HG02798 (cell line): Measurements from ENCODE around the gene FAM83D.
"Not testable (repeated sequence)": the region's sequence is repeated elsewhere in the genome, so short reads cannot be mapped to it uniquely, and the experiment has no call there.

ENCODE experiments used
- ATAC-seq: cut with Tn5 transposase; IDR thresholded peaks from one replicate; pipeline ENCODE4 v1.9.1; 2021; ENCODE audit warnings: mild to moderate bottlenecking; ENCODE audit not compliant: unreplicated experiment, poor library complexity

FAM83D gene

DNA sequence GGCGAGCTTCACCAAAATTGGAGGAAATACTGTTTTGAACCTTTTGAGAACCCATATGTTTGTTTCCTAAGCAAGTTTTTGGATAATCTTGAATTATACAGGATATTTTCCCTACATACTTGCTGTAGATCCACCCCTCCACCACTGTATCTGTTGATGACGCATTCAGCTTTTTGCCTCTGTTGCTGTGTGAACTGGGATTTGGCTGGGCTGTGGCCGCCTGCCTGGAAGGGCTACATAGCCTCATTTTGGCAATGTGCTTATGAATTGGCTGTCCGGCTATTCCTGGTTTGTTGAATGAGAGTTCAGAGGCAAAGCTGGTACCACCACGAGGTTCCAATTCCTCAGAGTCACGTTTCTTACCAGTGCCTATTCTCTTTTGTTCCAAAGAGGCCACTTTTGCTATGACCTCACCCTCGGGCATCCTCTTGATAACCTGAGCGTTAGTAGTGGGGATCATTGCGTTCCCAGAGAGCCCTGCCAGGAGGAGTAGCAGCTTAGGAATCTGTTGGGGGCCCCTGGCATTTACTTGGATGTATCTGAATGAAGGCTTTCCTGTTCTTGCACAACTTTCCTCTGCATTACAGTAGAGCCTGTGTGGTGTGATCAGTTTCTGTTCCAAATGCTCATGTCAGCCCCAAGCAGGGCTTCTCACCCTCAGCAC is 6.4 kb downstream of the FAM83D start:
- no peak for ATAC-seq

DNA sequence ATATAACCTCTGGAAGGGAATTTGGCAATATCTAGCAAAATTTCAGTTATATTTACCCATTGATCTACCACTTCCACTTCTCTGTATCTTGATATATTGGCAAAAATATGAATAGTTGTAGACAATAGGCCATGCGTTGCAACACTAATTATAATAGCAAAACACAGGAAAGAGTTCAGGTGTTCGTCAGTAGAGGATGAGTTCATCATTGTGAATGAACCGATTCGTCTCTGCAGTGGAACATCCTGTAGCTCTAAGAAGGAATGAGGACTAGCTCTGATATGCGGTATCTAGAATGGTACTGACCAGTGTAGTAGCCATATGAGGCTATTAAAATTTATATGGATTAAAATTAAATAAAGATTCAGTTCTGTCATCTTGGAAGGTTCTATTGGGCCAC is 8.3 kb downstream of the FAM83D start:
- ATAC-seq, result no peak

DNA sequence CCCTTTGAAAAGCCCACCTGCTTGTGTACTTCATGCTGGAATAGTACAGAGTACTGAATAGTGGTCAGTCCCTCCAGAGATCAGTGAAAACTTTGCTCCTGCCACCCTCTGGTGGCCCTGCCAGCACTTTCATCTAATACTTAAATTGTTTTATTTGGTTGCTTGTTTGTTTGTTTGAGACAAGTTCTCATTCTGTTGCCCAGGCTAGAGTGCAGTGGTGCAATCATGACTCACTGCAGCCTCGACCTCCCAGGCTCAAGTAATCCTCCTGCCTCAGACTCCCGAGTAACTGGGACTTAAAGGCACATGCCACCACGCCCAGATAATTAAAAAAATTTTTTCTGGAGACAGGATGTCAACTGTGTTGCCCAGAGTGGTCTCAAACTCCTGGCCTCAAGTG is 9.1 kb downstream of the FAM83D start:
- ATAC-seq, result no peak

DNA sequence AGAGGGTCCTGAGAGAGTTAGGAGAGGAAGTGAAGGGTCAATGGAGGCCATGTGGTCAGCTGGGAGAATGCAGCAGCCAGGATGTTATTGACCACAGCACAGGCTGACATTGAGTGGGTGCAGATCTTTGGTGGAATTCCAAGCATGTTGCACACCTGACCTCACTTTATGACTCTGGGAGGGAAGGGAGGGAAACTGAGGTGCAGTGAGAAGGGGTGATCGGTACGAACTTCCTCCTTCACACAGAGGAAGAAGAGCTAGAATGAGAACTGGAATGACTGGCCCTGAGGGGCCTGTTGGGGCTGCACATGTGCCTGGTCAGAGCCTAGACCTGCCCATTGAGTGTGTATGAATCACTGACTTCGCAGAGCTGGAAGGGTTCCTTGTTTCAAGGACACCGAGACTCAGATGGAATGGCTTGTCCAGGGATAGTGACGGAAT is 9.8 kb downstream of the FAM83D start:
- no peak for ATAC-seq

DNA sequence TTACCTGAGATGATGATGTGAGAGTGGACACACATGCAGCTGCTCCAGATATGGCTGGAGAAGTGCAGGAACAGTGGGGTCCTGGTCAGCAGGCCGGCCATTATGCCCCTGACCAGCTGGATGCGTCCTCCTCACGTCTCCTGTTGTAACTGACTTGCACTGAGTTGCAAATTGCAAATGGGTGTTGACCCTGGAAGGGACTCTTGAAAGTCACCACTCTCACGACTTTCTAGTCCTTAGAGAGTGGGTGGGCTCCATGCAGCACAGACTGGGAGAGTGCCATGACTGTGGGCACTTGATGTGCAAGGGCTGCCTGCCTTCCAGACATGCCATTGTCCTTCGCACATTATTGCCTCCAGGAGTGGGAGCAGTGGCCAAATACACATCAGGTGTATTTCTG is 10.8 kb downstream of the FAM83D start:
- ATAC-seq, result no peak

DNA sequence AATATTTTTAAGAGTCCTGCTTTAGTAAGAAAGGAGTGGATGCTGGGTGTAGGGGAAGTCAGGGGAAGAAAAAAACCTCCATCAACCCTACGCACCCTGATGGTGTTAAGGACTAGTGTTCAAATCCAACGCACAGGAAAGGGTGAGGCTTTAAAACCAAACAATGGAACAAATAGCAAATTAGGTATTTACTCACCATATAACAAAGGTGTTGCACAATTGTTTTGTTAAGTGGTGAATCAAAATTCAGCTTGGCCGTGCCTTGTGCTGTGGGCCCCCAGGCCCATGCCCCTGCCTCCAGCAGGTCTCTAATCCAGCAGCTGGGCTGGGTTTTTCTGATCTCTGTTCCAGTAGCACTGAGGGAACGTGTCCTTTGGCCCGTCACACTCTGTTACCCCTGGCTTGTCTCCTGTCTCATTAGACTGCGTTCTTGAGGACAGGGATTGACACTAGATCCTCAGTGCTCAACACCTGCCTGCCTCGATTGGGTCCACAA is 11.8 kb downstream of the FAM83D start:
- no peak for ATAC-seq

DNA sequence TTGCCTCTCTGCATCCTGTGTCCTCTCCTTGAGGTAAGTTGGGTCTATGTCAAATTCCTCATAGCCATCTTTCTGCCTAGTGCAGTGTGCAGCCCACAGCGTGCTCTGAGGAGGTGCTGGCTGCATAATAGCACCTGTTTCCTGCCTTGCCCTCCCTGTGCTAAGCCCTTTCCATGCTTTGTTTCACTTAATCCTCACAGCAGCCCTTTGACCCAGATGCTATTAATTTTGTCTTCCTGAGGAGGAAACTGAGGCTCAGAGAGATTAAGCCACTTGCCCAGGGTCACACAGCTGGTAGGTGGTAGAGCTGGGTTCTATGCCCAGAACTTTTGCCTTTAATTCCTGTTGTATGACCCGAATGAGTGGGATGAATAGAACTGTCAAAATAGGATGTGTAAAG is 13.5 kb downstream of the FAM83D start:
- no peak for ATAC-seq

DNA sequence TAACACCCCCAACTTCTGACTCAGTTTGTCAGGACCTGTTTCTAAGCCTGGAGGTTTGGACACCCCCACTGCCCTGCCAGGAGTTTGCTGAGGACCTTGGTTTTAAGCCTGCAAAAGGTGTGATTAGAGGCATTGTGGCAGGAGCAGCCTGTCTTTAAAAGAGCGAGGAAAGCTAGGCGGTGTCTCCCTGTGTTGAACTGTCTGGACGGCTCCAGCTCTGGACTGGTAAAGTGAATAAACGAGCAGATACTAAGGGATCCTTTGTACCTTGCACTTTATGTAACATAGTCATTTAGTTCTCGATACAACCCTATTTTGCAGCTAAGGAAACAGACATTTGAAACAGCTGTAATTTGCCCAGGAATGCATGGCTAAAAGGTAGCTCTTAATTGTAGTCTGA is 14.4 kb downstream of the FAM83D start:
- ATAC-seq, result no peak

DNA sequence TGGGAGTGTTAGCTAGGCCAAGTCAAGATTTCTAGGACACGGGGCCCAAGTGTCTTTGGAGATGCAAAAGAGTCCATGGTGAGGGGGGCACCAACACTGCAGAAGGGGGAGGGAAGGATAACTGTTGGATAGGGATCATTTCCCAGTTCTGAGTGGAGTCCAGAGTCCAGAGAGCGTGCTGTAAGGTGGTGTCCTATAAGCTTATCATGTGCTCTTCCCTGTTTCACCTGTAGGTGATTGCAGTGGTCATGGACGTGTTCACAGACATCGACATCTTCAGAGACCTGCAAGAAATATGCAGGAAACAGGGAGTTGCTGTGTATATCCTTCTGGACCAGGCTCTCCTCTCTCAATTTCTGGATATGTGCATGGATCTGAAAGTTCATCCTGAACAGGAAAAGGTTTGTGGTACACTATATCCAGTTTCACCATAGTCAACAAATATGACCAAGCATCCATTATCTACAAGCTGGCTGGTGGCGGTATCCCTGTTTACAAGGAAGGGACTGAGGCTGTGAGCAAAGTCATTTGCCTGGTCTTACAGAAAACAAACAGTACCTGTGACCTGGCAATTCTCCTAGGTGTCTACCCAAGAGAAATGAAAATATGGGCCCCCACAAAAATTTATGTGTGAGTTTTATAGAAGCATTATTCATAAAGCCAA is 15.6 kb downstream of the FAM83D start:
- no peak for ATAC-seq

DNA sequence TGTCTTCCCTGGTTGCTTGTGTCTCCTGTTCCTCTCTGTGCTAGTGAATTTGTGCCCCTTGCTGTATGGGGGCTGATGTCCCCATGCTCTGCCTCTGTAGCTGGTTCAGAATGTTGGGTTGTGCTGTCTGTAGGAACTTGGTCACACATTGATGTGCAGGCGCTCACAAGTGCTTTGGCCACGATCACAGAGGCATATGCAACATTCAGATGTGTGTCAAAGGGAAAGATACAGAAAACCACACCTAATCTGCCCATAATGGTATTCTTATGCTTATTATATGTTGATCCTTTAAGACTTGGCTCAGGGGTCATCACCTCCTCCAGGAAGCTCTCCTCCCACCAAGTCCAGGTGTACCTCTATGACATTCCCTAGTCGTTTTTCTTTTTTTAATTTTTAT is 18.8 kb downstream of the FAM83D start:
- ATAC-seq, result no peak

DNA sequence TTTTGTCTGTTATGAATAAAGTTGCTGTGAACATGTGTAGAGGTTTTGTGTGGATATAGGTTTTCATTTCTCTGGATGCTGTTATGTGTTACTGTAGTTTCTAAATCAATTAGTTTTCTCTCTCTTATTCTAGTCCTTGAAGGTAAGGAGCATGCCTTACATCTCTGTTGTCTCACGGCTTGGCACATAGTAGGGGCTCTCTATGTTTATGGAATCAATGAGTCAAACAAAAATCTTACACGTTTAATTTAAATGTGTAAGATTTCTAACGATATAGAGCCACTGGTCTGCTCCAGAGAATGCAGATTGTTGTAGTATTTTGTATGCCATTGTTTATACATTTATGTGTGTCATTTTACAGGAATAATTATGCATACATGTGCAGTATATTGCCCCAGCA is 20.6 kb downstream of the FAM83D start:
- no peak for ATAC-seq

DNA sequence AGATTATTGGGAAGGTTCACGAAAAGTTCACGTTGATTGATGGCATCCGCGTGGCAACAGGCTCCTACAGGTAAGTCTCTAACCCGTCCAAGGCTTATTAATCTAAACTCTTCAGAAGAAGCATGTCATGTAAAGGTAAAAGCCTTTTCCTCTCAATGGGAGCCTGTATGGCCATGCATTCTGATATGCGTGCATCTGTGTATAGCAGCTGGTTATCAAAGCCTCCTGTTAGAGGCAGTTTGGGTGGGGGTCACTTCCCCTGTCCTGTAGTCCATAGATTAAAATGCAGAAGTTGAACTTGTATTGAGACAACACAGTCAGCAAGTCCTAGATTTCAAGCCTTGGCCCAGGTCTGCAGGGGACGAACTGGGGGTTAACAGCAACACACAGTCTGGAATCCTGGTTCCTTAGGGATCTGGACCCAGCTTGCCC is 21.7 kb downstream of the FAM83D start:
- no peak for ATAC-seq

DNA sequence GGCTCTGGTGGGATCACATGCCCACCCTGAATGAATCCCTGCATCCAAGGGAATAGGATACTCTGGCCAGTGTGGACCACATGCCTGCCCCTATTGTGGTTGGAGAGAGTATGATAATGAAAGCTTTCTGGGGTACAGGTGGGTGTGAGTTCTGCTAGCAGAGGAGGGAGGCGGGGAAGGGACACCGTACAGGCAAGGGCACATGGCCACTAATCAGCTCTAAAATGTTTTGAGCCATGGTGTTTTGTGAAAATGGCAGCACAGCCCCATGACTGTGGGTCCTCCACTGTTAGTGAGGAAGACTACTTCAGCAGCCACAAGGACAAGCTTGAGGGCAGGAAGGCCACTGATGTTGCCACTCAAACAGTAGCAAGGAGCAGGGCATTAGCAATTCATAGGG is 24.0 kb downstream of the FAM83D start:
- ATAC-seq, result no peak

DNA sequence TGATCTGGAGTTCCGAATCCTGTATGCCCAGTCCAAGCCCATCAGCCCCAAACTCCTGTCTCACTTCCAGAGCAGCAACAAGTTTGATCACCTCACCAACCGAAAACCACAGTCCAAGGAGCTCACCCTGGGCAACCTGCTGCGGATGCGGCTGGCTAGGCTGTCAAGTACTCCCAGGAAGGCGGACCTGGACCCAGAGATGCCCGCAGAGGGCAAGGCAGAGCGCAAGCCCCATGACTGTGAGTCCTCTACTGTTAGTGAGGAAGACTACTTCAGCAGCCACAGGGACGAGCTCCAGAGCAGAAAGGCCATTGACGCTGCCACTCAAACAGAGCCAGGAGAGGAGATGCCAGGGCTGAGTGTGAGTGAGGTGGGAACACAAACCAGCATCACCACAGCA is 25.4 kb downstream of the FAM83D start:
- ATAC-seq, result no peak

DNA sequence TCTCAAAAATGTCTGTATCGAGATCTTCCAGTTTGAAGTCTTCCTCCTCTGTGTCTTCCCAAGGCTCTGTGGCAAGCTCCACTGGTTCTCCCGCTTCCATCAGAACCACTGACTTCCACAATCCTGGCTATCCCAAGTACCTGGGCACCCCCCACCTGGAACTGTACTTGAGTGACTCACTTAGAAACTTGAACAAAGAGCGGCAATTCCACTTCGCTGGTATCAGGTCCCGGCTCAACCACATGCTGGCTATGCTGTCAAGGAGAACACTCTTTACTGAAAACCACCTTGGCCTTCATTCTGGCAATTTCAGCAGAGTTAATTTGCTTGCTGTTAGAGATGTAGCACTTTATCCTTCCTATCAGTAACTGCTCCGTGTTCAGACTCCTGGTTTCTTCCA is 25.9 kb downstream of the FAM83D start:
- ATAC-seq, result no peak

DNA sequence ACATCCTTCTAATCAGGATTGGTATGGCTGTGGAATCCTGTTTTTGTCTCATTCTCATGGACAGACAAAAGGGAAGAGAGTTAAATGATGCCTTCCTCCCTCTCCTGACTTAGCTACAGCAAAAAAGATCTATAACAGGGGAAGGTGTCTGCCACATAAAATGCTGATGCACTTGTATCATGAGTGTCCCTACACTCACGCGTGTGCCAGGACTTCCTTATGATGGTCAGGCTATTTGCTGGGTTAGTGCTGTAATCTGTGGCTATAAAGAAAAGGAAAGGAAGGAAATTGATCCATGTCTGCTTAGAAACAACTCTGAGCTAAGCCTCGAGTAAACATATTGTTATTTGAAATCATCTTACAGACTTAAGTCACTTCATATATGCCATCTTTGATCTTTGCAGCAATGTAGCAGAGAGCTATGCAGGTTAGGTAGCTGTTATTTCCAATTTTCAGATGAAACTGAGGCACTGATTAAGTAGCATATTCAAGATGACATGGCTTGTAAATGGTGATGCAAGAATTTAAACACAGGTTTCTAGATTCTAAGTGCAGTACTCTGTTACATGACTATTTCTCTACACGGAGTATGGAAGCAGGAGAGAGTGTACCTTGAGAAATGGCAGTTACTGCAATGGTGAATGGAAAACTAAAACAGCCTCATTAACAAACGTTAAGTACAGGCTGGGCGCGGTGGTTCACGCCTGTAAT is 27.6 kb downstream of the FAM83D start:
- no peak for ATAC-seq

DNA sequence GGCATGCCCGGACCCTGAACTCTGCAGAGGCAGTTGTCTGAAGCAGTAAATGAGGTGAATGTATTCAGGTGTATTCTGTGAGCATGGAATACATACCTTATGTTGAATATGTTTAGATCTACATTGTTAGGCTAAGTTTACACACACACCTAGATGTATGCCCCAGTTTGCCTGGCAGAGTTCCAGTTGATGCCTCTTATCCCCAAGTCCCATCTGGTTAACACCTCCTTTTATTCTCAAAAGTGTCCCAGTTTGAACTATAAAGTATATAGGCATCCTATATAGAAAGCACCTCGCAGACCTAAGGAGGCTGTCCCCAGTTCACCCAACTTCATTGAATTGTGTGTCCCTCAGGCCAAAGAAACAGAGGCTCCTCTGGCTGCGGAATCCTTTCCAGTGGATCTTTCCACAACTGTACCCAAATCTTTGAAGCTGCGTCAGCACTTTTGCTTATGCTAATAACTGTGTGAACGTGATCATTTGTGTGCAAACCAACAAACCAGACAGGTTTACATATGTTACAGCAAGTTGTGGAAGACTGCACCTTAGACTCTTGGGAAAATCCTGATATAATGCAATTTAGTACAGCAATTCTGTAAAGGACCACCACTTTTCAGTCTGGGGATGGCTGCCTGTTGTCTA is 31.1 kb downstream of the FAM83D start:
- ATAC-seq, result no peak

DNA sequence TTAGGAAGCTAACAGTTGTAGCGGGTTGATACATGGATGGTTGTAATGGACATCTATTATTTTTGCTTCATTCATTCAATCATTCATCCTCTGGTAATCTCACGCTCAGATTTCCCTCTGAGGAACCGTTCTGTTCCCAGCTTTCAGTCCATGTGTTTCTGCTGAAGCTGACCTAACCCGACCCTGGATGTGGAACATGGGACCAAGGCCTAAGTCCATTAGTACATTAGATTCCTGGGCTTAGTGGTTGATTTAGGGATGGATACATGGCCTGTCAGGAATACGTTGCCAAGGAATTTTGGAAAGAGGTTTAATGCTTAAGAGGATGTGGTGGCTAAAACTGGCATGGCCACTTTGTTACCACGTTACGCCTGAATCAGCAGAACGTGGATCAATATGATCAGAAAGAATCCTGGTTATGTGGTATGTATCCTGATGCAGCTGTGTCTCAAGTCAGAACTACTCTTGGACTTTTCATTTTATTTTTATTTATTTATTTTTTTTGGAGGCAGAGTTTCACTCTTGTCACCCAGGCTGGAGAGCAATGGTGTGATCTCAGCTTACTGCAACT is 31.8 kb downstream of the FAM83D start:
- no peak for ATAC-seq

DNA sequence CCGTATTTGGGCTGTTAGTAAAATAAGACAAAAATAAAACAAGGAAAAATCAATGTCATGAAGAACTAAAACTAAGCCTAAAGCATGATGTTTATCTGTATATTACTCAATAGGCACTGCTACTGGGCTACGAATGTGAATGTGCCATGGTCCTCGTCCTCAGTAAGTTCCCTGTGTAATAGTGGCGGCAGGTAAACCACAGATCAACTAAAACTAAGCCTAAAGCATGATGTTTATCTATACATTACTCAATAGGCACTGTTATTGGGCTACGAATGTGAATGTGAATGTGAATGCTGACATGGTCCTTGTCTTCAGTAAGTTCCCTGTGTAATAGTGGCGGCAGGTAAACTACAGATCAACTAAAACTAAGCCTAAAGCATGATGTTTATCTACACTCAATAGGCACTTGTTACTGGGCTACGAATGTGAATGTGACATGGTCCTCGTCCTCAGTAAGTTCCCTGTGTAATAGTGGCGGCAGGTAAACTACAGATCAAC is 34.0 kb downstream of the FAM83D start:
- not testable (repeated sequence) for ATAC-seq

DNA sequence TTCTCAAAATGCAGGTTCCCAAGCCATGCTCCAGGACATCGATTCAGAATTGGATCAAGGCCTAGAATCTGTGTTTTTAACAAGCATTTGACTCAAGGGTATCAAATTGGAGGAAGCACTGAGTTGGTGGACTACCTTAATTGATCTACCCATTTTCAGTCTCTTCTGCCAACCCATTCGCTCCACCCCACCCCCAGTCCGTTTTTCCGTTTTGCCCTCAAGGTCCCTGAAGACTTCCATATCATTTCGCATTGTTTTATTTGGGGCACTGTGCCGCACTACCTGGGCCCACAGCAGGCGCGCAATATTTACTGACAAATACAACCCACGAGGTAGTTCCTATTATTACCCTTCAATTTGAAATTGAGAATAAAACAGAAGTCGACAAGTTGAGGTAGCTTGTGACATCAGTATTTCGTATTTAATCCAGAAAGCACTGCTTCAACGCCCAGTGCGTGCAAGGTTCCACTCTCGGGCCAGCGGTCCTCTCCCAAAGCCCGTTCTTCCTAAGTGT is 35.4 kb downstream of the FAM83D start:
- ATAC-seq, result no peak
